HepG2 (cell line): ENCODE measurements around the gene SLC66A3. TPM values are rescaled to one million over a fixed set of nuclear protein-coding genes. Genes with fewer than 3 reads are reported as not detected.
A peak's percentile ranks its signal among the peaks of the same experiment; 100 is the strongest.

ENCODE experiments used
- CBX5 ChIP-seq: sonication (generic); formaldehyde crosslinking; IDR thresholded peaks from 2 replicates; pipeline ENCODE4 v1.4.0; 2020; ENCODE audit warnings: missing genetic modification reagents, borderline replicate concordance
- DBP ChIP-seq: sonication (generic); formaldehyde crosslinking; IDR thresholded peaks from 2 replicates; pipeline ENCODE4 v1.4.0; 2020; ENCODE audit warnings: missing genetic modification reagents; ENCODE audit errors: not compliant biosample characterization
- E2F2 ChIP-seq: sonication (generic); formaldehyde crosslinking; IDR thresholded peaks from 2 replicates; pipeline ENCODE4 v1.4.0; 2020; ENCODE audit warnings: missing genetic modification reagents, borderline replicate concordance
- HCFC1 ChIP-seq: fragments of 150-350 bp; IDR thresholded peaks from 2 replicates; pipeline ENCODE4 v1.6.1; 2014; ENCODE audit warnings: low read depth, low read length
- JUN ChIP-seq: sonication (generic); formaldehyde crosslinking; IDR thresholded peaks from 2 replicates; pipeline ENCODE4 v1.4.0; 2020; ENCODE audit warnings: mild to moderate bottlenecking, missing genetic modification reagents
- LCORL ChIP-seq, 2 experiments: fragments of 450-650 bp in 1 of 2; sonication (generic) in 1 of 2; formaldehyde crosslinking in 1 of 2; IDR thresholded peaks; 2 replicates each; pipeline versions ENCODE4 v1.5.0 to v1.6.1; 2017 to 2020; ENCODE audit warnings: antibody characterized with exemption in 1 of 2, missing genetic modification reagents in 1 of 2
- MAFF ChIP-seq: IDR thresholded peaks from 2 replicates; pipeline ENCODE4 v1.6.1; 2011; ENCODE audit warnings: low read depth, low read length, improper control_type of control experiment
- MAX ChIP-seq: IDR thresholded peaks from 2 replicates; pipeline ENCODE4 v1.6.1; 2012; ENCODE audit warnings: inconsistent platforms
- MXD1 ChIP-seq: sonication (generic); formaldehyde crosslinking; IDR thresholded peaks from 2 replicates; pipeline ENCODE4 v1.4.0; 2020; ENCODE audit warnings: mild to moderate bottlenecking, missing genetic modification reagents
- MYNN ChIP-seq: sonication (generic); formaldehyde crosslinking; IDR thresholded peaks from 2 replicates; pipeline ENCODE4 v1.4.0; 2020; ENCODE audit warnings: mild to moderate bottlenecking, low read depth, missing genetic modification reagents
- PCBP2 ChIP-seq: fragments of 200-400 bp; formaldehyde crosslinking; optimal IDR thresholded peaks from 2 replicates; pipeline ENCODE3; 2018; ENCODE audit warnings: low read length, low read depth; ENCODE audit not compliant: poor library complexity, severe bottlenecking
- PHF8 ChIP-seq: sonication (generic); formaldehyde crosslinking; IDR thresholded peaks from 2 replicates; pipeline ENCODE4 v1.5.0; 2020; ENCODE audit warnings: missing genetic modification reagents
- RFXANK ChIP-seq: IDR thresholded peaks from 2 replicates; pipeline ENCODE4 v1.6.1; 2016
- SALL1 ChIP-seq: sonication (generic); formaldehyde crosslinking; IDR thresholded peaks from 2 replicates; pipeline ENCODE4 v1.8.0; 2022; ENCODE audit warnings: mild to moderate bottlenecking, missing genetic modification reagents
- SALL2 ChIP-seq: sonication (generic); formaldehyde crosslinking; IDR thresholded peaks from 2 replicates; pipeline ENCODE4 v1.8.1; 2023; ENCODE audit warnings: mild to moderate bottlenecking, missing genetic modification reagents, inconsistent platforms
- SP1 ChIP-seq, 2 experiments: fragments of 450-650 bp in 1 of 2; sonication (generic) in 1 of 2; formaldehyde crosslinking in 1 of 2; IDR thresholded peaks; 2 replicates each; pipeline versions ENCODE4 v1.4.0 to v1.6.1; 2016 to 2020; ENCODE audit warnings: missing genetic modification reagents in 1 of 2
- SRF ChIP-seq: IDR thresholded peaks from 2 replicates; pipeline ENCODE4 v1.6.1; 2011; ENCODE audit warnings: mild to moderate bottlenecking, low read depth, low read length, moderate library complexity
- TFE3 ChIP-seq: IDR thresholded peaks from 2 replicates; pipeline ENCODE4 v1.6.1; 2016
- ZBTB42 ChIP-seq: sonication (generic); formaldehyde crosslinking; IDR thresholded peaks from 2 replicates; pipeline ENCODE4 v1.5.0; 2020; ENCODE audit warnings: mild to moderate bottlenecking, missing genetic modification reagents
- ZNF136 ChIP-seq: sonication (generic); formaldehyde crosslinking; IDR thresholded peaks from 2 replicates; pipeline ENCODE4 v1.8.1; 2022; ENCODE audit warnings: low read depth, mild to moderate bottlenecking, moderate library complexity, missing genetic modification reagents
- ZNF207 ChIP-seq: fragments of 450-650 bp; IDR thresholded peaks from 2 replicates; pipeline ENCODE4 v1.6.1; 2016; ENCODE audit warnings: antibody characterized with exemption, borderline replicate concordance
- ZNF446 ChIP-seq: sonication (generic); formaldehyde crosslinking; IDR thresholded peaks from 2 replicates; pipeline ENCODE4 v1.5.0; 2020; ENCODE audit warnings: mild to moderate bottlenecking, missing genetic modification reagents
- ZNF761 ChIP-seq: sonication (generic); formaldehyde crosslinking; conservative IDR thresholded peaks from 2 replicates; pipeline ENCODE4 v1.4.0; 2020; ENCODE audit warnings: mild to moderate bottlenecking, missing genetic modification reagents
- ZNF775 ChIP-seq: sonication (generic); formaldehyde crosslinking; IDR thresholded peaks from 2 replicates; pipeline ENCODE4 v1.4.0; 2020; ENCODE audit warnings: missing genetic modification reagents, mild to moderate bottlenecking, moderate library complexity, borderline replicate concordance
- ZNF883 ChIP-seq: sonication (generic); formaldehyde crosslinking; IDR thresholded peaks from 2 replicates; pipeline ENCODE4 v1.5.1; 2020; ENCODE audit warnings: mild to moderate bottlenecking, missing genetic modification reagents; ENCODE audit errors: not compliant biosample characterization
- ZSCAN31 ChIP-seq: sonication (generic); formaldehyde crosslinking; IDR thresholded peaks from 2 replicates; pipeline ENCODE4 v1.5.0; 2020; ENCODE audit warnings: low read depth, mild to moderate bottlenecking, missing genetic modification reagents
- polyA plus RNA-seq, 8 experiments: library from polyadenylated mRNA; depleted of rRNA in 3 of 8; stranded (reverse) in 7 of 8; unstranded in 1 of 8; fragments of >200 nt; fragmentation: Illumina TruSeq in 4 of 8; extraction: Trizol in 4 of 8; gene quantifications; 2 replicates each; pipeline versions ENCODE4 v1.2.1 to v1.2.3, GENCODE V29; 2011 to 2016; ENCODE audit warnings: low read depth in 4 of 8, missing spikeins in 1 of 8, mixed read lengths in 1 of 8; ENCODE audit not compliant: insufficient read depth in 1 of 8
- total RNA-seq, 5 experiments: library from RNA; depleted of rRNA; stranded (reverse); fragments of >200 nt; fragmentation: Illumina TruSeq; extraction: Trizol; gene quantifications; 2 replicates each; pipeline ENCODE4 v1.2.3, GENCODE V29; 2016; ENCODE audit warnings: low read depth in 1 of 5

SLC66A3 gene
- total and polyA plus RNA-seq, 2 of the 13 experiments (the other 11 are each of a cell fraction or from before 2014, with no cell fraction given), result 2.2 to 3.7 TPM

- TF ChIP-seq PCBP2, result no peak
- 0 out of 2 replicates have a peak, but pooled peaks have one; percentile 59 for TF ChIP-seq RFXANK (CRISPR knock-in tag)
- TF ChIP-seq SALL1, result 0 out of 2 replicates have a peak, but pooled peaks have one; percentile 11
- no peak for TF ChIP-seq MAFF
- TF ChIP-seq MAX, result peak; percentile 32; the same call in 1 of the 2 replicates
- no peak for TF ChIP-seq DBP
- no peak for TF ChIP-seq ZNF207
- no peak for TF ChIP-seq ZNF761 (CRISPR knock-in tag)
- no peak for TF ChIP-seq ZNF446 (CRISPR knock-in tag)
- TF ChIP-seq SRF, result no peak
- no peak for TF ChIP-seq E2F2 (CRISPR knock-in tag)
- no peak for TF ChIP-seq MXD1 (CRISPR knock-in tag)
- no peak for TF ChIP-seq ZNF136 (CRISPR knock-in tag)
- no peak for TF ChIP-seq ZSCAN31 (CRISPR knock-in tag)
- TF ChIP-seq CBX5 (CRISPR knock-in tag), result no peak
- TF ChIP-seq ZNF775, result no peak
- TF ChIP-seq TFE3, result no peak; the same call in 1 of the 2 replicates
- no peak for TF ChIP-seq HCFC1
- no peak for TF ChIP-seq LCORL (IDR thresholded peaks at IDR 0.05)
- peak; percentile 44; the same call in 1 of the 2 replicates for TF ChIP-seq LCORL (CRISPR knock-in tag; IDR thresholded peaks at IDR 0.05)
- TF ChIP-seq ZNF883 (CRISPR knock-in tag), result no peak
- no peak for TF ChIP-seq ZBTB42 (CRISPR knock-in tag)
- TF ChIP-seq SP1 (IDR thresholded peaks at IDR 0.05), result no peak
- no peak for TF ChIP-seq SP1 (CRISPR knock-in tag; IDR thresholded peaks at IDR 0.05)
- peak; percentile 54; the same call in 1 of the 2 replicates for TF ChIP-seq SALL2
- TF ChIP-seq JUN, result no peak
- no peak; the same call in 1 of the 2 replicates for TF ChIP-seq MYNN (CRISPR knock-in tag)
- peak; percentile 26; the same call in 1 of the 2 replicates for TF ChIP-seq PHF8 (CRISPR knock-in tag)
These were observed 998 bp upstream of the SLC66A3 start (continued) for GRCh38 chr2:11154016-11154922.
